Measurements from ENCODE around the gene HDAC9.

DNA sequence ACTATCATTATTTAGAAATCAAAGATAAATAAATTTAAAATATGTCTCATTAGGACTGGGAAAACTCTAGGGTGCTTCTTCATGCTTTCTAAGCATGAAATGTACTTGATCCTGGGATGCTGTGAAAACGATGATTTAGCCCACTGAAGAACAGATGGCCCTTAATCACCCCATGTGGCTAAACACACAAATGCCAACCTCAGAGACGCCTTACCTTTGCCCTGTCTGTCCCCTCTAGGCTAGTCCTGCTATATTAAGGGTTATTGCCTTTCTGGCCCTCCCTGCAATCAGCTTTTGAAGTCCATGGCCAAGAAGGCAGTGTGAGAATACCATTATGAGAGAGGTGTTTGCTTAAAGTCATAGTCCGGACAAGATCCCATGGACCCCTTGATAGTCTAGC lies 404.7 kb downstream of the HDAC9 start:
- TF ChIP-seq, protein P1, sequence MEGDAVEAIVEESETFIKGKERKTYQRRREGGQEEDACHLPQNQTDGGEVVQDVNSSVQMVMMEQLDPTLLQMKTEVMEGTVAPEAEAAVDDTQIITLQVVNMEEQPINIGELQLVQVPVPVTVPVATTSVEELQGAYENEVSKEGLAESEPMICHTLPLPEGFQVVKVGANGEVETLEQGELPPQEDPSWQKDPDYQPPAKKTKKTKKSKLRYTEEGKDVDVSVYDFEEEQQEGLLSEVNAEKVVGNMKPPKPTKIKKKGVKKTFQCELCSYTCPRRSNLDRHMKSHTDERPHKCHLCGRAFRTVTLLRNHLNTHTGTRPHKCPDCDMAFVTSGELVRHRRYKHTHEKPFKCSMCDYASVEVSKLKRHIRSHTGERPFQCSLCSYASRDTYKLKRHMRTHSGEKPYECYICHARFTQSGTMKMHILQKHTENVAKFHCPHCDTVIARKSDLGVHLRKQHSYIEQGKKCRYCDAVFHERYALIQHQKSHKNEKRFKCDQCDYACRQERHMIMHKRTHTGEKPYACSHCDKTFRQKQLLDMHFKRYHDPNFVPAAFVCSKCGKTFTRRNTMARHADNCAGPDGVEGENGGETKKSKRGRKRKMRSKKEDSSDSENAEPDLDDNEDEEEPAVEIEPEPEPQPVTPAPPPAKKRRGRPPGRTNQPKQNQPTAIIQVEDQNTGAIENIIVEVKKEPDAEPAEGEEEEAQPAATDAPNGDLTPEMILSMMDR (IDR thresholded peaks at IDR 0.05 in 2 of 3, conservative IDR thresholded peaks at IDR 0.05 in 1 of 3; ENCODE audit: borderline replicate concordance in 1 of 3, insufficient read depth in 1 of 3, low read depth in 2 of 3, low read length in 2 of 3), result no peak
- no peak for TF ChIP-seq SIN3A (IDR thresholded peaks at IDR 0.05; ENCODE audit: low read depth)
